Measurements from ENCODE around the gene SH3RF1. TPM values are rescaled to one million over a fixed set of nuclear protein-coding genes. Genes with fewer than 3 reads are reported as not detected.

Gene SH3RF1
- total and polyA plus RNA-seq, 10 of the 15 experiments (the other 5 are each of a cell fraction or from before 2014, with no cell fraction given), result 4.5 to 22.5 (median 10.4) TPM

DNA sequence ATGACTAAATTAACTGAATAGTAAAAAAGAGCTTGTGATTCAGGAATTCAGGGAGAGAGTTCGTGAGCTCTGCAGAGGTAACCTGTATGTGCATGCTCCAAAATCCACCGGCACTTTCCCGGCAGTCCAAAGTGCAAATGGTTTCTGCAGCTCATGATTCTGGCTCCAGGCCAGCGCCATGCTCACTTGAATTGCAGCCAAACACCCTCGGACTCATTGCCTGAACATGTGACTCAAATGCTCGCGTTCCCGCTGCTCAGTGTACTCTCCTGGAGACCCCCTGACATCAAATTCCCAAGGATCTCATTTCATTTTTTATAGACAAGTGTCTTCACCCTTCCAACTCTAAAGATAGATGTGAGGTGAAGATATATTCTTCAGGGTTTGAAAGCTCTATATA is 44.1 kb upstream of the SH3RF1 start:
- in situ Hi-C loops (cut with MboI), result no loop called here
- ChIA-PET CTCF (interaction anchor here (0.5 to 1.2 kb wide), 6 partner anchors 19 to 290 kb away, joined by 3 to 6 read pairs (median 3); no protein-coding TSS in a partner anchor), RAD21 (ENCODE audit: unreplicated experiment) (no interaction called here), SMC1A (ENCODE audit: uncharacterized antibody, unreplicated experiment) (interaction anchor here (0.7 to 2.1 kb wide), 9 partner anchors 11 to 391 kb away, joined by 3 to 5 read pairs (median 4); no protein-coding TSS in a partner anchor), POLR2A (interaction anchor here (0.6 kb wide), 1 partner anchor 125 kb away, joined by 3 read pairs; no protein-coding TSS in a partner anchor)
- H3K4me2 ChIP-seq (ENCODE audit: control insufficient read depth, insufficient read depth), result no peak overlapping the region
- no peaks in the 10 kb centered on the region; the same call in 2 of the 3 replicates for H3K9me3 ChIP-seq (replicated peaks; ENCODE audit: control insufficient read depth, insufficient read depth, low read length)
- no peak overlapping the region for H2AFZ ChIP-seq (ENCODE audit: control insufficient read depth, low read depth, low read length)
- intact Hi-C loops (cut with micrococcal nuclease; ENCODE audit: unreplicated experiment), result no loop called here
- H3K4me1 ChIP-seq (ENCODE audit: control insufficient read depth, insufficient read depth, low read length), result no peaks in the 10 kb centered on the region
- no peak for DNase-seq (ENCODE audit: low read depth, low spot score)
- BruUV-seq (replicated peaks), result no TSS peak
- 75% methylated on average over 8 of the region's 8 CpGs for WGBS (ENCODE audit: insufficient coverage, insufficient replicate concordance, low lambda C conversion rate, missing lambda C conversion rate)
- H3K9ac ChIP-seq (ENCODE audit: control insufficient read depth, insufficient read depth, low read length), result no peak overlapping the region
- no peak overlapping the region for H3K4me3 ChIP-seq
- no peak for ATAC-seq
- no peaks in the 10 kb centered on the region for H3K79me2 ChIP-seq (ENCODE audit: control insufficient read depth, insufficient read depth, low read length)
- H3K36me3 ChIP-seq (ENCODE audit: control insufficient read depth in 2 of 2, insufficient read depth in 2 of 2, low read length in 1 of 2), result no peaks in the 10 kb centered on the region
- no peak overlapping the region for H3K27ac ChIP-seq (ENCODE audit: control insufficient read depth, insufficient read depth)
- no peak for TF ChIP-seq ZNF622 (IDR thresholded peaks at IDR 0.05)
- no peak for FAIRE-seq
- no peaks in the 10 kb centered on the region for H4K20me1 ChIP-seq (ENCODE audit: control insufficient read depth, insufficient read depth)
- no peaks in the 10 kb centered on the region for H3K27me3 ChIP-seq (replicated peaks in 1 of 2; ENCODE audit: control insufficient read depth in 2 of 2, insufficient read depth in 2 of 2, low read length in 1 of 2)

DNA sequence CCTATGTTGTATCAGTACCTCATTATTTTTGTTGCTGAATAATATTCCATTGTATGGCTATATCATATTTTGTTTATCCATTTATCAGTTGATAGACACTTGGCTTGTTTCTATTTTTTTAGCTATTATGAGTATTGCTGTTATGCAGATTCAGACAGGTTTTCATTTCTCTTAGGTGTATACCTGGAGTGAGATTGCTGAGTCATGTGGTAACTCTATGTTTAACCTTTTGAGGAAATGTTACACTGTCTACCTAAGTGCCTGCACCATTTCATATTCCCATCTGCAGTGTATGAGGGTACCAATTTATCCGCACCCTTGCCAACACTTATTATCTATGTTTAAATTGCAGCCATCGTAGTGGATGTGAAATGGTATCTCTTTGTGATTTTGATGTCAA is 43.0 kb upstream of the SH3RF1 start:
- Histone ChIP-seq H3K36me3 (ENCODE audit: control insufficient read depth in 2 of 2, insufficient read depth in 2 of 2, low read length in 1 of 2) (no peaks in the 10 kb centered on the region), H3K9ac (ENCODE audit: control insufficient read depth, insufficient read depth, low read length) (no peak overlapping the region), H3K4me1 (ENCODE audit: control insufficient read depth, insufficient read depth, low read length) (no peaks in the 10 kb centered on the region), H3K9me3 (replicated peaks; ENCODE audit: control insufficient read depth, insufficient read depth, low read length) (no peaks in the 10 kb centered on the region; the same call in 2 of the 3 replicates), H4K20me1 (ENCODE audit: control insufficient read depth, insufficient read depth) (no peaks in the 10 kb centered on the region), H3K4me2 (ENCODE audit: control insufficient read depth, insufficient read depth) (no peak overlapping the region), H2AFZ (ENCODE audit: control insufficient read depth, low read depth, low read length) (no peak overlapping the region), H3K27ac (ENCODE audit: control insufficient read depth, insufficient read depth) (no peak overlapping the region), H3K27me3 (replicated peaks in 1 of 2; ENCODE audit: control insufficient read depth in 2 of 2, insufficient read depth in 2 of 2, low read length in 1 of 2) (no peaks in the 10 kb centered on the region), H3K79me2 (ENCODE audit: control insufficient read depth, insufficient read depth, low read length) (no peaks in the 10 kb centered on the region), H3K4me3 (no peak overlapping the region)
- ATAC-seq (no peak), DNase-seq (ENCODE audit: low read depth, low spot score) (no peak), FAIRE-seq (no peak)
- no peak for TF ChIP-seq SPI1 (IDR thresholded peaks at IDR 0.05; ENCODE audit: borderline replicate concordance, insufficient read depth, low read depth, low read length)
- no peak for TF ChIP-seq LARP7 (IDR thresholded peaks at IDR 0.05)
- TF ChIP-seq CBX5 (IDR thresholded peaks at IDR 0.05; ENCODE audit: low read depth), result no peak
- no peak for TF ChIP-seq STAT1 (conservative IDR thresholded peaks at IDR 0.05)
- TF ChIP-seq, protein P1, sequence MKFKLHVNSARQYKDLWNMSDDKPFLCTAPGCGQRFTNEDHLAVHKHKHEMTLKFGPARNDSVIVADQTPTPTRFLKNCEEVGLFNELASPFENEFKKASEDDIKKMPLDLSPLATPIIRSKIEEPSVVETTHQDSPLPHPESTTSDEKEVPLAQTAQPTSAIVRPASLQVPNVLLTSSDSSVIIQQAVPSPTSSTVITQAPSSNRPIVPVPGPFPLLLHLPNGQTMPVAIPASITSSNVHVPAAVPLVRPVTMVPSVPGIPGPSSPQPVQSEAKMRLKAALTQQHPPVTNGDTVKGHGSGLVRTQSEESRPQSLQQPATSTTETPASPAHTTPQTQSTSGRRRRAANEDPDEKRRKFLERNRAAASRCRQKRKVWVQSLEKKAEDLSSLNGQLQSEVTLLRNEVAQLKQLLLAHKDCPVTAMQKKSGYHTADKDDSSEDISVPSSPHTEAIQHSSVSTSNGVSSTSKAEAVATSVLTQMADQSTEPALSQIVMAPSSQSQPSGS (IDR thresholded peaks at IDR 0.05; ENCODE audit: low read length), result no peak
- TF ChIP-seq HDGF (IDR thresholded peaks at IDR 0.05), result no peak
- ChIA-PET POLR2A (no interaction called here), CTCF (no interaction called here), RAD21 (ENCODE audit: unreplicated experiment) (interaction anchor here (0.6 kb wide), 2 partner anchors 105 to 214 kb away, joined by 3 read pairs; no protein-coding TSS in a partner anchor), SMC1A (ENCODE audit: uncharacterized antibody, unreplicated experiment) (interaction anchor here (1.1 to 1.6 kb wide), 3 partner anchors 12 to 46 kb away, joined by 3 to 4 read pairs (median 4); no protein-coding TSS in a partner anchor)
- BruUV-seq (replicated peaks), result no TSS peak
- intact Hi-C loops (cut with micrococcal nuclease; ENCODE audit: unreplicated experiment) (no loop called here), in situ Hi-C loops (cut with MboI) (no loop called here)
- 98% methylated on average over 2 of the region's 2 CpGs for WGBS (ENCODE audit: insufficient coverage, insufficient replicate concordance, low lambda C conversion rate, missing lambda C conversion rate)

All from GM12878 (cell line).